Iris pigment epithelial cell (primary cell): ENCODE results near the gene NUDT22.

Source experiments
- DNase-seq: peaks from one replicate; pipeline ENCODE4 v3.0.0-alpha.2; 2011; ENCODE audit warnings: low read depth

NUDT22 gene

DNA sequence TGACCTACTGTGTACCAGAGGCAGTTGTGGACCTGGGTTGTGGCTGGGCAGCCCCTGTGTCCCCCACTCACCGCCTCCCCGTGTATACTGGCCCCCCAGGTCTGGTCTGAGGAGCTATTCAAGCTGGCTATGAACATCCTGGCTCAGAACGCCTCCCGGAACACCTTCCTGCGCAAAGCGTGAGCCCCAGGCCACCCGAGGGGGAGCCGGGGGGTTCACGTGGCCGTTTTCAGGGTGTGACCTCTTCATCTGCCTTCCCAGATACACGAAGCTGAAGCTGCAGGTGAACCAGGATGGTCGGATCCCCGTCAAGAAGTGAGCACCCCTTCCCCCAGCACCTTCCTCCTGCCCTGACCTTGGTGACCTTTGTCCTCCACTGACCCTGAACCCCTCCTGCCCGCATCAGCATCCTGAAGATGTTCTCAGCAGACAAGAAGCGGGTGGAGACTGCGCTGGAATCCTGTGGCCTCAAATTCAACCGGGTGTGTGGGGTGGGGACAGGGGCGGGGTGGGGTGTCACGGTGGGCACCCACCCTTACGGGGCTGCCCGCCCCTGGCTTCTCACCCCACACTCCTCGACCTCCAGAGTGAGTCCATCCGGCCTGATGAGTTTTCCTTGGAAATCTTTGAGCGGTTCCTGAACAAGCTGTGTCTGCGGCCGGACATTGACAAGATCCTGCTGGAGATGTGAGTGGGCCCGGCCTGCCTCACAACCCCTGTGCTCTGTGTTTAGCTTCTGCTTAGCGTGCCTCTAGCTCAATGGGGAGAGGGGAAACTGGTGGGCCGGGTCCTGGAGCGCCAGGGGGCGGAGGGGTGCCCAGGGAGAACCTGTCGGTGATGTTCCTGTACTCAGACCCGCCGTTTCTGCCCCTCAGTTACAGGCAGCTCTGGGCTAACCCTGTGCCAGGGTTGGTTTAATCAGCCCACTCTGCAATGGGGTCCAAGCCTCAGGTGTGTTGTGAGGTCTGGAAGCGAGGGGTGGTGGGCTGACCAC lies 29.4 kb downstream of the NUDT22 start:
- DNase-seq, result no peak

DNA sequence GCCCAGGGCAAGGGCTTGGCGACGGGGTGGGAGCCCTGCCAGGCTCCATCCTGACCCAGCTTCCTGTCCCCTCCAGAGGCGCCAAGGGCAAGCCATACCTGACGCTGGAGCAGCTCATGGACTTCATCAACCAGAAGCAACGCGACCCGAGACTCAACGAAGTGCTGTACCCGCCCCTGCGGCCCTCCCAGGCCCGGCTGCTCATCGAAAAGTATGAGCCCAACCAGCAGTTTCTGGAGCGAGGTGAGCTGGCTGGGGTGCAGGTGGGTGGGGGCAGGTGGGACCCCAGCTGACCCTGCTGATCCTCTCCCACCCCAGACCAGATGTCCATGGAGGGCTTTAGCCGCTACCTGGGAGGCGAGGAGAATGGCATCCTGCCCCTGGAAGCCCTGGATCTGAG lies 30.2 kb downstream of the NUDT22 start:
- DNase-seq, result no peak

DNA sequence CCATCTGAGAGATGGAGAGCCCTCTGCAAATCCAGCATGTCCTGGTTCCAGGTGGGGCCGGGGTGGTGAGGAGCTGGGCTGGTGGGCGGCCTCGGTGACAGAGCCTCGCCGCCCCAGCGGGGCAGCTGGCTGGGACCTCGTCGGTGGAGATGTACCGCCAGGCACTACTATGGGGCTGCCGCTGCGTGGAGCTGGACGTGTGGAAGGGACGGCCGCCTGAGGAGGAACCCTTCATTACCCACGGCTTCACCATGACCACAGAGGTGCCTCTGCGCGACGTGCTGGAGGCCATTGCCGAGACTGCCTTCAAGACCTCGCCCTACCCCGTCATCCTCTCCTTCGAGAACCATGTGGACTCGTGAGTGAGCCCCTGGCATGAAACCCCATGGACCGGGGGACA lies 32.3 kb downstream of the NUDT22 start:
- DNase-seq, result no peak

DNA sequence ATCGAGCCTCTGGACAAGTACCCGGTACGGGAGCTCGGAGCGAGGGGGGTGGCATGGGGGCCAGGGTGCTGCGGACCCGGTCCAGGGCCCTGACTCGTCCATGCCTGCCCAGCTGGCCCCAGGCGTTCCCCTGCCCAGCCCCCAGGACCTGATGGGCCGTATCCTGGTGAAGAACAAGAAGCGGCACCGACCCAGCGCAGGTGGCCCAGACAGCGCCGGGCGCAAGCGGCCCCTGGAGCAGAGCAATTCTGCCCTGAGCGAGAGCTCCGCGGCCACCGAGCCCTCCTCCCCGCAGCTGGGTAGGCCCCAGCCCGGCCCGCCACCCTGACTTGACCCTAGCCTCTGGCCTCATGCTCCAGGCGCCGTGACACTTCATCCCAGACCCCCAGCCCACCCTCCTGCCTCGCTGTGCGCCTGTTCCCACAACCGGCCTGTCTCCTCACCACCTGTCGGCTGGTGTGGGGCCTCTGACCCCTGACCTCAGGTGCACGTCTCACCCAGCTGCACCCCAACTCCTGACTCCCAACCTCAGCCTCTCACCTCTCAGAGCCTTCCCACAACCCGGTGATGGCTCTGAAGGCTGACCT lies 33.0 kb downstream of the NUDT22 start:
- DNase-seq, result no peak

DNA sequence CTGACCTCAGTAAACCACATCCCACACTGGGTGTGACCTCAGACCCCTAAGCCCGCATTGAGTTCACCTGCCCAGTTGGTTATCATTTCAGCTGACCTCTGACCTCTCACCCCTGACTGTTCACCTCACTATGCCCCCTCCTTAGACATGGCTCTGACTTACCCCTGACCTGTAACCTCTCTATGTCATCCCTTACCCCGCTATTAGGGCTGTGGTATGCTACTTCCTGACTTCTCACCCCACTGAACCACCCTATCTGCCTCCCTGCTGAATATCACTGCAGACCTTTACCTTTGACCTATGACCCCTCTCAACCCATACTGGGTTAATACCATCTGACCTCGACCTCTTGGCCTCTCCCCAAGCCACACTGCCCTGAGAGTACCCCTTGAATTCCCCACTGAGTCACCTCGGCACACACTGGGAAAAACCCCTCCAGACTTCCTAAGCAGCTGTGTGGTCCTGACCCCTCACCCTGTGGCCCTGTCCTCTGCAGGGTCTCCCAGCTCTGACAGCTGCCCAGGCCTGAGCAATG lies 33.5 kb downstream of the NUDT22 start:
- no peak for DNase-seq

DNA sequence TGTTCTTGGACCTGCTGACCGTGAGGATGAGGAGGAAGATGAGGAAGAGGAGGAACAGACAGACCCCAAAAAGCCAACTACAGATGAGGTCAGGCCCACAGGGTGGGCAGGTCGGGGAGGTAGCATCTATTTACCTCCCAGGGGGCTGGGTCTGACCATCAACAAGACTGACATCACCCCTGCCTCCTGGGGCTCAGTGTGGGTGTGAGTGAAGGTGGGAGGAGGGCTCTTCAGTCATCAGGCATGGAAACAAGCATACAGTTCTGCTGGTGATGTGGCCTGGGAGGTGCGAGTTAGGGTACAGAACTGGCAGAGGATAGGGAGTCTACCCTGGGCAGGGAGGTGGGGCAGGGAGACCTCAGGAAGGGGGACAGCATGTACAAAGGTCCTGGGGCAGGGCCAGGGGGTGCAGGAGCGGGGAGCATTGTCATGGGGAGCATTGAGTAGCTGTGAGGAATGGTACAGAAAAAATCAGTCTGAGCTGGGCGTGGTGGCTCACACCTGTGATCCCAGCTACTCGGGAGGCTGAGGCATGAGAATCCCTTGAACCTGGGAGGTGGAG lies 34.2 kb downstream of the NUDT22 start:
- no peak for DNase-seq

DNA sequence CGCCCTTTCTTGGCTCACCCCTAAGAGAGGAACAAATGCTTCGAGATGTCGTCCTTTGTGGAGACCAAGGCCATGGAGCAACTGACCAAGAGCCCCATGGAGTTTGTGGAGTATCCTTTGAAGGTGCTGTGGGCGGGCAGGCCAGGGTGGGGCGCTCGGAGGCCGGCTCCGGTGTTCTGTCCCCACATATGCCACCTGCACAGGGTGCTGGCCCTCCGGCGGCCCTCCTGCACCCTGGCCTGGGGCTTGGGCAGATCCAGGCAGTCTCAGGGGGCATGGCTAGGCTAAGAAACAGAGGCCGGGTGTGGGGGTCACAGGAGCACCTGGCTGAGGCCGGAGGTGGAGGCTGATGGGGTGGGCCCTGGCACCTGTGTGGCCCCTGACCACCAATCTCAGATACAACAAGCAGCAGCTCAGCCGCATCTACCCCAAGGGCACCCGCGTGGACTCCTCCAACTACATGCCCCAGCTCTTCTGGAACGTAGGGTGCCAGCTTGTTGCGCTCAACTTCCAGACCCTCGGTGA lies 35.5 kb downstream of the NUDT22 start:
- DNase-seq, result no peak

DNA sequence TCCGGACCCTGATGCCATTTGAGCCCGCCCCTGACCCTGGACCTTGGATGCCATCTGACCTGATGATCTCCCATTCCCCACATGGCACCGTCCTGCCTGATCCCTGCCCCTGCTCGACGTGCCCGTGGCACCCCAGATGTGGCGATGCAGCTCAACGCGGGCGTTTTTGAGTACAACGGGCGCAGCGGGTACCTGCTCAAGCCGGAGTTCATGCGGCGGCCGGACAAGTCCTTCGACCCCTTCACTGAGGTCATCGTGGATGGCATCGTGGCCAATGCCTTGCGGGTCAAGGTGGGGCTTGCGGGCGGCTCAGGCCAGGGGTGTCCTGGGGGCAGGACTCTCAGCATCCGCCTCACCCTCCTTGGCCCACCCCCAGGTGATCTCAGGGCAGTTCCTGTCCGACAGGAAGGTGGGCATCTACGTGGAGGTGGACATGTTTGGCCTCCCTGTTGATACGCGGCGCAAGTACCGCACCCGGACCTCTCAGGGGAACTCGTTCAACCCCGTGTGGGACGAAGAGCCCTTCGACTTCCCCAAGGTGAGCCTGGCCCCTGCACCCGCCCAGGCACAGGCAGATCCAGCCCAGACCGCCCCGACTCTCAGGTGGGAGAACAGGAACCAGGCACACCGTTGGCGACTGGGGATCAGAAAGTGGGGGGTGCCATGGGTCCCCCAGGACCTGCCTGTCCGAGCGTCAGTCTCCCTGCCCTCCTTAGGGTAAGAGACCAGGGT lies 36.4 kb downstream of the NUDT22 start:
- DNase-seq, result no peak

DNA sequence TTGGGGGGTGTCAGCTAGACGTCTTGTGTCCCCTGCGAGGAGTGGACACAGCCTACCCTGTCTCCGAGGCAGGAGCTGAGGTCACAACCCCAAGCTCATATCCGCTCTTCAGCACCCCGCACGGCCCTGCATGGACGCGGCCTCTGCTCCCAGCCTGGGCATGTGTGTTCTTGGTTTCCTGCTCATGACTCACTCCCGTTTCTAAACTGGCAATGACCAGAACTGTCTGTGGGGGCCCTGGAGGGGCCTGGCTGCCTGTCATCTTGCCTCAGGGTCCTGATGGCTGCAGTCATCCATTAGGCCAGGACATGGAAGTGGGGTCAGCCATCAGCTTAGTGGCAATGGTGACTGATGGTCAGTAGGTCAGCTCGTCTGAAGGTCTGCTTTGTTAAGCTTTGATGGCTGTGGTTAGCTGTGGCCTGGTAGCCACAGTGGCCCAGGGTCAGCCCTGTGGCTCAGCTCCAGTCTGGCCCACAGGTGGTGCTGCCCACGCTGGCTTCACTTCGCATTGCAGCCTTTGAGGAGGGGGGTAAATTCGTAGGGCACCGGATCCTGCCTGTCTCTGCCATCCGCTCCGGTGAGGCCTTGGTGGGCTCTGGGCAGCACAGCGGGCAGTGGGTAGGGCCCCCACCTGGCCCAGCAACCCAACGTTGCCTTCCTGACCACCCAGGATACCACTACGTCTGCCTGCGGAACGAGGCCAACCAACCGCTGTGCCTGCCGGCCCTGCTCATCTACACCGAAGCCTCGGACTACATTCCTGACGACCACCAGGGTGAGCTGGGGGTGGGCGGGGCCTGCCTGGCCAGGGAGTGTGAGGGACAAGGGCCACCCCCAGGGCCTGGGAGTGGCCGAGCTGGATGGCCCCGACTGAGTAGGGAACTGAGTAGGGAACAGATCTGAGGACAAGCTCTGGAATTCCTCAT lies 37.2 kb downstream of the NUDT22 start:
- DNase-seq, result peak; percentile 86

DNA sequence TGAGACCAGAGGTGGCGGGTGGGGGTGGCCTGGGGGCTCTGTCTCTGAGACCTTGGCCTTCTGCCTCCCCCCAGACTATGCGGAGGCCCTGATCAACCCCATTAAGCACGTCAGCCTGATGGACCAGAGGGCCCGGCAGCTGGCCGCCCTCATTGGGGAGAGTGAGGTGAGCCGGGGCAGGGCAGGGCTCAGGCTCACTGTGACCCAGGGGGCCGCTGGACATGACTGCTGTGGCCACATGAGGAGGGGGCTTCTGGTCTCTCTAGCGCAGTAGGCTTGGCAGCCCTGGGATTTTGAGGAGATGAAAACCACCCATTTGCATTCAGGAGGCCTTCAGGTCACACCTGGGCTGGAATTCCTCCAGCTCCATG lies 37.9 kb downstream of the NUDT22 start:
- DNase-seq, result no peak

DNA sequence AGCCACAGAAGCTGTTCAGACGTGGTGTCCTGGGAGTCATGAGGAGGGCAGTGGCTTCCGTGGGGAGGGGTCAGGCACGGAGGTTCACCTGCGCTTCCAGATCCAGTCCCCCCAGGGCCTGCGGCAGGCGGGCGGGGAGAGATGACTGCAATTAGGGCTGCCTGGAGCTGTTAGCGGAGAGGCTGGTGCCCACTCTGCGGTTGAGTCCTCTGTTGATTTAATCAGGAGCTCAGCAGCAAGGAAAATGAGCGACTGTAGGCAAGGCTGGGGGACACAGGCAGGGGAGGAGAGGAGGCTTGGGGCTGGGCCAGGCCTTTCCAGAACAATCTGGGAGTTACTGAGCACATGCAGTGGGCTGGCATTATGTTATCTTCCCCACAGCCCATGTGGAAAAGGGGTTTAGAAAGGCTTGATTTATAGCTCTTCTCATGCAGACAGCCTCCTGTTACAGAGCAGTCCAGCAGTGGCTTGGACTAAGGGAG lies 38.3 kb downstream of the NUDT22 start:
- DNase-seq, result no peak

DNA sequence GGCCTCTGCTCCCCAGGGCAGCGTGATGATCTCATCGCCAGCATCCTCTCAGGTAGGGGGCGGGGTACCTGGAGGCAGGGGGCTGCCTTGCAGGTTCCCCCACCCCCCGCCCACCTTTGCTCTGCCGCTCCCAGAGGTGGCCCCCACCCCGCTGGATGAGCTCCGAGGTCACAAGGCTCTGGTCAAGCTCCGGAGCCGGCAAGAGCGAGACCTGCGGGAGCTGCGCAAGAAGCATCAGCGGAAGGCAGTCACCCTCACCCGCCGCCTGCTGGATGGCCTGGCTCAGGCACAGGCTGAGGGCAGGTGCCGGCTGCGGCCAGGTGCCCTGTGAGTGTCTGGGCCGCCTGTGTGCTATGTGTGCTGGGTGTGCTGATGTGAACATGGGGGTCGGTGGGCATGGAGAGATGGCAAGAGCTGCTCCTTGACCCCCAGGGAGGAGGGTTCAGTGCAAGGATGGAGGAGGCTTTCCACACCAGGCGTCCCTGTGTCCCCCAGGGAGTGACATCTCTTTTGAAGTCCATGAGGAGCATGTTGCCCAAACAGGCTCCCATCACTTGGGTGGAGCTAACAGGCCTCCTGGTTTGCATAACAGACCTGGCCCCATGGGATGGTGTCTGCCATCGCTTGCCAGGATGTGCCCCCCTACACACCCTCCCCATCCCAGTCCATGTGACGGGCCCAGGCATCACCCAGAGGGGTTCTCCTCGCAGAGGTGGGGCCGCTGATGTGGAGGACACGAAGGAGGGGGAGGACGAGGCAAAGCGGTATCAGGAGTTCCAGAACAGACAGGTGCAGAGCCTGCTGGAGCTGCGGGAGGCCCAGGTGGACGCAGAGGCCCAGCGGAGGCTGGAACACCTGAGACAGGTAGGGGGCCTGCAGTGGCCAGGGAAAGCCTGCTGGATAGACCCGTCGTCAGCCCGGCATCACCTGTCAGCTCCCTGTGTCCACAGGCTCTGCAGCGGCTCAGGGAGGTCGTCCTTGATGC lies 39.4 kb downstream of the NUDT22 start:
- no peak for DNase-seq

DNA sequence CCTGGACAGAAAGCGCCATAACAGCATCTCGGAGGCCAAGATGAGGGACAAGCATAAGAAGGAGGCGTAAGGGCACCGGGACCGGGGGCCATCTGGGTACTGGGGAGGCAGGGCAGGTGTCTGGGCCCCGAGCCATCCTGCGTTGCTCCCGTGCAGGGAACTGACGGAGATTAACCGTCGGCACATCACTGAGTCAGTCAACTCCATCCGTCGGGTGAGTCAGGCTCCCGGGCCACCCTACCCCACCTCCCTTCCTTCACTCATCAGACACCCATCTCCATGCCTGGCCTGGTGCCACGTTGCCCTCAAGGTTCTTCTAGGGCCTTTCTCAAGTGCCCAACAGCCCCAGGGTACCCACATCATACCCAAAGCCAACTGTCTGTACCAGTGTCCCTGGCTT lies 40.3 kb downstream of the NUDT22 start:
- DNase-seq, result peak; percentile 62

DNA sequence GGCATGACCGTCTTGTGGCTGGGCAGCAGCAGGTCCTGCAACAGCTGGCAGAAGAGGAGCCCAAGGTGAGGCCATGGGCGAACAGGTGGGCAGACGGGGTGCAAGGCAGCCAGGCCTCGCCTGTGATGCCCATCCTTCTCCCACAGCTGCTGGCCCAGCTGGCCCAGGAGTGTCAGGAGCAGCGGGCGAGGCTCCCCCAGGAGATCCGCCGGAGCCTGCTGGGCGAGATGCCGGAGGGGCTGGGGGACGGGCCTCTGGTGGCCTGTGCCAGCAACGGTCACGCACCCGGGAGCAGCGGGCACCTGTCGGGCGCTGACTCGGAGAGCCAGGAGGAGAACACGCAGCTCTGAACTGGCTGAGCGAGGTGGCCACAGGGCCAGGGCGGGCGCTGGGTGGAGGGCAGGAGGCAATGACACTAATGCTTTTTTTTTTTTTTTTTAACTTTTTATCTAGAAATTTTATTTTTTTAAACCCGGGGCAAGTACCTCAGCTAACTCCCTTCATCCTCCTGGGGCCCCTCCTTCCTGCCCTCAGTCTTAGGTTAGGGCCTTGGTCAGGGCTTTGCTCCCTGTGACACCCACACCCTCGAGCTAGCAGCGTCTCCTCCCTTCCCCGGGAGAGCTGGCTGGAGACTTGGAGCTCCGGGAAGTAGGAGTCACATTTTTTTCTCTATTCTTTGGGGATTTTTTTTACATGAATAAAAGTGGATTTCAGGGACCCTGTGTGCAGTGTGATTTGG lies 41.3 kb downstream of the NUDT22 start:
- no peak for DNase-seq

DNA sequence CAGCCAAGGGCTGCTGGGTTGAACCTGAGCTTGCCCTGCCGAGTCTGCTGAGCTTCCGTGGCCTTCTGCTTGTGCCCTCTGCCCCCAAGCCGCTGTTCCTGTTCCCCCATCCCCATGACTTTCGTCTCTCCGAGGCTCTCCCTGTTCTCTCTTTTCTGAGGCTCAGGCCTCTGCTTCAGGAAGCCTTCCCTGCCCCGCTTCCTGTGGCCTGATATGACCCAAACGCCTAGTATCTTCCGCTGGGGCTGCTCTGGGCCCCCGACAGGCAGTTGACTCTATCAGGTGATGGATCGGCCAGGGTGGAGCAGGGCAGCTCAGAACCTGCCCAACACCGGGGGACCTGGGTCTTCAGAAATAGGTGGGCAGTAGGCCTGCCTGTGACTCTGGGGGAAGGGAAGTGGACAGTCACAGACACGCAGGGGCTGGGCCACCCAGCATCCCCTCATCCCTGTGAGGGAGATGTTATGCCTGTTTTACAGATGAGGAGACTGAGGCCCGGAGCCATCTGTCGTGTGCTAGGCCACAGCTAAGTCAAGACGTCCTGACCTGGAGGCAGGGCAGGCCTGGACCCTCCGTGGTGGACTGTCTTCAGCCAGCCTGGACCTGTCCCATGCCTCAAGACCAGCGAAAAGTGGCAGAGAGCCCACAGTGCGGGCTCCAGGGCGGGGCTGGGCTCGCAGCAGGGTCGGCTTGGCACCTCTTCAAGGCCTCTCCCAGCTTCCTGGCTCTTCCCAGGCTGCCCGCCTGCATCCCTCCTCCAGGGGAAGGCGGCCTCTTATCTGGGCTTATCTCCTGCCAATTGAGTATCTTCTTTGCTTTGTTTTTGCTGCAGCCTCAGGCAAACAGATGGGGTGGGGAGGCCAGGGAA lies 42.2 kb downstream of the NUDT22 start:
- DNase-seq, result peak; percentile 43

DNA sequence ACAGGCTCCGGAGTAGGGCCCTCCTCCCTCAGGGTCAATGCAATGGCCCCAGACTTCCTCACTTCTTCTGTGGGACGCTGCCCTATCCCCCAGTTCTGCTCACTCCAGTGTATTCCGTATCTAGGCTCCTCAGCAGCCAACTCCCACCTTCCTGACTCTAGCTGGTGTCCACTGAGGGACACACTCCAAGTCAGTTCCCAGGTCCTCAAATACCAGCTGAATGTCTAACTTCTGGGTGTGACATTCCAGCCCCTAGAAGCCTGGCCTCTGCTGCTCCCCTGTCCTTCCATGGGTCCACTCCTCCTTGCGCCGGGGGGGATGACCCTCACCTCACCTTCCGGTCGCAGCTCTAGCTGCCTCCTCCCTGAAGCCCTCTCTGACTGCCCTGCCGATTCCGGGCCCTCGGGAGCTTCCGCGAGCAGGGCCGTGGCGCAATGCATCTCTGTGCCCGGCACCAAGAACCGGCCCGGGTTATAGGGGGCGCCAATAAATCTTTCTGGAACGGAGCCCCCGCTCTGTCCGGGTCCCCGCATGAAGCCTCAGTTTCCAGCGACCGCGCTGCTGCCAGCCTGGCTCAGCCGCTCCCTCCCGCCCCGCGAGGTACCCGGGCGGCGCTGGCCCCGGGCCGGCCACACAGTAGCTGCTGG lies 42.9 kb downstream of the NUDT22 start:
- peak; percentile 58 for DNase-seq

DNA sequence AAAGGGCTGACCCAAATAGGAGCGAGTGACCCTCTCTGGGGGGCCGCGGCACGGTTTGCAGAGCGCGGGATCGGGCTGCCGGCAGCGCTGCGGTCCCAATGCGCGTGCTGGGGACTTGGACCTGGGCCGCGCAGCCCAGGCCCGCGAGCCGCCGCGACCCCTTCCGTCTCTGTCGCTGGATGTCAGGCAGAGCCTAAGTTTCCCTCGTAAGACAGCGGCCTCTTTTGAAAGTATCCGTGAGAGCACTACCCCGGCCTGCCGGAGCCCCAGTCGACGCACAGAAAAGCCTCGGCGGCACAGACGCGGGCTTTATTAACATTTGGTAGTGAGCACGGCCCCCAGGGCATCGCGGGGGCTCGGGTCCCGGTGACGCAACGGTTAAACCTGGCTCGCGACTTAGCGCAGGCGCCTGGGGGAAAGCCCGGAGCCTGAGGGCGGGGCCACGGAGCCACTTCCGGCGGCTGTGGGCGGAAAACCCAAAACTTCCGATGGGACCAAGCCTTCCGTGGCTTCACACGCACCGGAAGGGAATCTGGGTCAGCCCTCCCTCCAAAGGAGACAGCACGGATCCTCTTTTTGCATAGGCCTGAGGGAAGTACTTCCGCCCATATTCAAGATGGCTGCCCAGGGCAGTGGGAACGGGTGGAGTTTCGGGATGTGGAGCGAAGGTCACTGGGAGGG lies 43.6 kb downstream of the NUDT22 start:
- peak; percentile 100 for DNase-seq
